ENCODE data around the gene MALAT1. TPM values are rescaled to one million over a fixed set of nuclear protein-coding genes. Genes with fewer than 3 reads are reported as not detected.

MALAT1 gene
- total RNA-seq, 1 experiment from 2014 or later = 6,000 TPM

- no peak for TF ChIP-seq TCF7L2 (IDR thresholded peaks at IDR 0.05; ENCODE audit: borderline replicate concordance, extremely low read depth, insufficient read depth, insufficient read length)
- TF ChIP-seq FOSL1 (IDR thresholded peaks at IDR 0.05; ENCODE audit: low read depth) = no peak
- TF ChIP-seq CTCF (IDR thresholded peaks at IDR 0.05 in 2 of 3, conservative IDR thresholded peaks at IDR 0.05 in 1 of 3; ENCODE audit: borderline replicate concordance in 1 of 3, insufficient read depth in 1 of 3, low read depth in 2 of 3, low read length in 2 of 3) = no peak
- no peak for TF ChIP-seq SIN3A (IDR thresholded peaks at IDR 0.05; ENCODE audit: low read depth)
- no peak for TF ChIP-seq MAX (IDR thresholded peaks at IDR 0.05)
- TF ChIP-seq CBX3 (IDR thresholded peaks at IDR 0.05; ENCODE audit: low read depth) = no peak
Measured at GRCh38 chr11:65473278-65473860, 25.5 kb upstream of the MALAT1 start (continued).

- BruUV-seq (replicated peaks) = no TSS peak
- no peak overlapping the region for H2AFZ ChIP-seq (ENCODE audit: low read depth, low read length, poor library complexity, severe bottlenecking)
- POLR2A ChIA-PET = interaction anchor here (0.6 to 15.6 kb wide), 5 partner anchors 23 to 93 kb away, joined by 3 to 1499 read pairs (median 3); partner anchors contain the start of genes MALAT1 and NEAT1
- CTCF ChIA-PET = interaction anchor here (1.0 kb wide), 1 partner anchor 32 kb away, joined by 5 read pairs; no protein-coding TSS in a partner anchor
- no peaks in the 10 kb centered on the region for H3K27me3 ChIP-seq (ENCODE audit: insufficient read depth, low read length)
- no peak for ATAC-seq
- H3K4me3 ChIP-seq (replicated peaks in 1 of 2; ENCODE audit: low read depth in 1 of 2, low read length in 2 of 2) = no peak overlapping the region
- TF ChIP-seq POLR2AphosphoS5 (IDR thresholded peaks at IDR 0.05; ENCODE audit: low read depth, low read length) (0 out of 2 replicates have a peak, but pooled peaks have one; percentile 9), JUND (IDR thresholded peaks at IDR 0.05) (no peak)
- H3K9me2 ChIP-seq (ENCODE audit: insufficient read depth) = no peaks in the 10 kb centered on the region
- peaks cover 72 to 89% of the 10 kb centered on the region in 2 experiments for H3K4me1 ChIP-seq (ENCODE audit: control insufficient read depth in 1 of 2, insufficient read depth in 2 of 2, low read length in 2 of 2)
- H3K27ac ChIP-seq (ENCODE audit: low read depth, low read length) = peak overlapping the region; percentile 97
- H4K20me1 ChIP-seq (ENCODE audit: insufficient read depth) = no peaks in the 10 kb centered on the region
- H3K9ac ChIP-seq (ENCODE audit: low read length) = peak overlapping the region; percentile 9; the same call in 1 of the 2 replicates
- intact Hi-C loops (cut with micrococcal nuclease) = no loop called here
- DNase-seq (ENCODE audit: low read depth, low spot score) = no peak
- peak overlapping the region; percentile 37; the same call in 1 of the 2 replicates for H3K4me2 ChIP-seq (ENCODE audit: low read length)
- H3K36me3 ChIP-seq (ENCODE audit: control insufficient read depth in 1 of 2, insufficient read depth in 2 of 2, low read length in 2 of 2) = no peaks in the 10 kb centered on the region
- peaks cover 43% of the 10 kb centered on the region for H3K79me2 ChIP-seq (ENCODE audit: insufficient read depth, low read length)
- RAD21 ChIA-PET (ENCODE audit: low non-redundant PET in 1 of 2, low total read pairs in 2 of 2, uncharacterized antibody in 2 of 2, unreplicated experiment in 2 of 2) = interaction anchor here in 1 of 2 experiments (0.7 kb wide), 1 partner anchor 36 kb away, joined by 3 read pairs; no protein-coding TSS in a partner anchor
- no peaks in the 10 kb centered on the region for H3K9me3 ChIP-seq (ENCODE audit: control insufficient read depth in 1 of 2, insufficient read depth in 1 of 2, low read depth in 1 of 2, low read length in 2 of 2)
Measured at GRCh38 chr11:65474864-65475263, 24.0 kb upstream of the MALAT1 start.

Measured in HCT116 (cell line).